Calu3 (cell line): ENCODE measurements around the gene GNLY. TPM values are rescaled to one million over a fixed set of nuclear protein-coding genes. Genes with fewer than 3 reads are reported as not detected.

Experiments
- BruUV-seq: library from RNA; stranded (reverse); fragments of 400-500 nt; replicated peaks from 2 replicates; lab custom pipeline; 2021; lab: Mats Ljungman, UMichigan
- CTCF ChIA-PET: fragments of 300-600 bp; sonication (Branson Sonifier 250); formaldehyde crosslinking; loops from one replicate; lab custom pipeline; 2022; ENCODE audit warnings: antibody characterized with exemption; lab: Charles Lee
- DNase-seq: peaks from one replicate; pipeline ENCODE4 v3.0.0; 2022
- H3K27ac Mint-ChIP-seq: one replicate; pipeline ENCODE4 v1.8.0; 2022; ENCODE audit warnings: mixed read lengths; ENCODE audit not compliant: unreplicated experiment
- H3K27me3 Mint-ChIP-seq: one replicate; pipeline ENCODE4 v1.8.0; 2022; ENCODE audit warnings: mixed read lengths; ENCODE audit not compliant: unreplicated experiment
- H3K36me3 Mint-ChIP-seq: one replicate; pipeline ENCODE4 v1.8.0; 2022; ENCODE audit warnings: mild to moderate bottlenecking, moderate library complexity, mixed read lengths; ENCODE audit not compliant: insufficient read depth, unreplicated experiment
- H3K4me1 Mint-ChIP-seq: one replicate; pipeline ENCODE4 v1.8.0; 2022; ENCODE audit warnings: mild to moderate bottlenecking, low read depth, mixed read lengths; ENCODE audit not compliant: unreplicated experiment
- H3K4me3 Mint-ChIP-seq: one replicate; pipeline ENCODE4 v1.8.0; 2022; ENCODE audit warnings: mild to moderate bottlenecking, low read depth, moderate library complexity, mixed read lengths; ENCODE audit not compliant: unreplicated experiment
- H3K9me3 Mint-ChIP-seq: one replicate; pipeline ENCODE4 v1.8.0; 2022; ENCODE audit warnings: low read depth, mixed read lengths; ENCODE audit not compliant: unreplicated experiment
- intact Hi-C: fragments of 100-400 bp; cut with micrococcal nuclease; formaldehyde crosslinking; loops from one replicate; pipeline ENCODE4 v1.10.0; 2022; ENCODE audit not compliant: unreplicated experiment
- total RNA-seq: library from RNA; stranded (reverse); gene quantifications from 2 replicates; pipeline ENCODE4 v1.2.3, GENCODE V29; 2022
- TF ChIP-seq, protein P1 (sequence below): fragments of 200-600 bp; IDR thresholded peaks from one replicate; pipeline ENCODE4 v1.8.0; 2022; ENCODE audit warnings: antibody characterized with exemption; ENCODE audit not compliant: unreplicated experiment

The GNLY gene
- total RNA-seq, 1 experiment from 2014 or later, result not detected

DNA sequence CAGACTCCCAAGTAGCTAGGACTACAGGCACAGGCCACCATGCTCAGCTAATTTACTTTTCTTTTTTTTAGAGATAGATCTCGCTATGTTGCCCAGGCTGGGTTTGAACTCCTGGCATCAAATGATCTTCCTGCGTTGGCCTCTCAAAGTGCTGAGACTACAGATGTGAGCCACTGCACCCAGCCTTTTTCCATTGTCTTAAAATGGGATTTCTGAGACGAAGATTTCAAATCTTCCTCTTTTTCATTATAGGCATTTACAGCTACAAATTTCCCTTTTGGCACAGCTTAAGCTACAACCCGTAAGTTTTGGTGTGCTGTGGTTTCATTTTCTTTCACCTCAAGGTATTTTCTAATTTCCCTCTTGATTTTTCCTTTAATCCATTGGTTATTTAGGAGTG lies 8.6 kb downstream of the GNLY start:
- Mint-ChIP-seq H3K4me1 (peaks cover 51% of the 10 kb centered on the region), H3K27ac (peak overlapping the region; percentile 72), H3K4me3 (no peak overlapping the region), H3K9me3 (peaks cover 3% of the 10 kb centered on the region), H3K36me3 (peaks cover 15% of the 10 kb centered on the region), H3K27me3 (peaks cover 10% of the 10 kb centered on the region)
- TF ChIP-seq, protein P1, sequence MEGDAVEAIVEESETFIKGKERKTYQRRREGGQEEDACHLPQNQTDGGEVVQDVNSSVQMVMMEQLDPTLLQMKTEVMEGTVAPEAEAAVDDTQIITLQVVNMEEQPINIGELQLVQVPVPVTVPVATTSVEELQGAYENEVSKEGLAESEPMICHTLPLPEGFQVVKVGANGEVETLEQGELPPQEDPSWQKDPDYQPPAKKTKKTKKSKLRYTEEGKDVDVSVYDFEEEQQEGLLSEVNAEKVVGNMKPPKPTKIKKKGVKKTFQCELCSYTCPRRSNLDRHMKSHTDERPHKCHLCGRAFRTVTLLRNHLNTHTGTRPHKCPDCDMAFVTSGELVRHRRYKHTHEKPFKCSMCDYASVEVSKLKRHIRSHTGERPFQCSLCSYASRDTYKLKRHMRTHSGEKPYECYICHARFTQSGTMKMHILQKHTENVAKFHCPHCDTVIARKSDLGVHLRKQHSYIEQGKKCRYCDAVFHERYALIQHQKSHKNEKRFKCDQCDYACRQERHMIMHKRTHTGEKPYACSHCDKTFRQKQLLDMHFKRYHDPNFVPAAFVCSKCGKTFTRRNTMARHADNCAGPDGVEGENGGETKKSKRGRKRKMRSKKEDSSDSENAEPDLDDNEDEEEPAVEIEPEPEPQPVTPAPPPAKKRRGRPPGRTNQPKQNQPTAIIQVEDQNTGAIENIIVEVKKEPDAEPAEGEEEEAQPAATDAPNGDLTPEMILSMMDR, result no peak
- no TSS peak for BruUV-seq
- intact Hi-C loops, result no loop called here
- CTCF ChIA-PET, result no interaction called here
- no peak for DNase-seq

DNA sequence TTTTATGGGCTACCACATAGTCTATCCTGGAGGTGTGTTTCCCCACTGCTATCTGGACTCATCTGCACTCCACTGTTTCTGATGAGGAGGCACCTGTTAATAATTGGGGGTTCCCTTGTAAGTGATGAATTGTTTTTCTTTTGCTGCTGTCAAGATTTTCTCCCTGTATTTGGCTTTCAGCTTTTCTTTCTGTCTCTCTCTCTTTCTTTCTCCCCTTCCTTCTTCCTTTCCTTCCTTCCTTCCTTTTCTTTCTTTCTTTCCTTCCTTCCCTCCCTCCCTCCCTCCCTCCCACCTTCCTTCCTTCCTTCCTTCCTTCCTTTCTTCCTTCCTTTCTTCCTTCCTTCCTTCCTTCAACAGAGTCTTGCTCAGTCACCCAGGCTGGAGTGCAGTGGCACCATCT lies 9.2 kb downstream of the GNLY start:
- intact Hi-C loops, result no loop called here
- TF ChIP-seq, protein P1, result no peak
- H3K36me3 Mint-ChIP-seq, result peaks cover 15% of the 10 kb centered on the region
- H3K9me3 Mint-ChIP-seq, result peaks cover 3% of the 10 kb centered on the region
- H3K4me3 Mint-ChIP-seq, result no peak overlapping the region
- H3K27ac Mint-ChIP-seq, result peak overlapping the region; percentile 72
- BruUV-seq, result no TSS peak
- CTCF ChIA-PET, result no interaction called here
- H3K4me1 Mint-ChIP-seq, result peaks cover 51% of the 10 kb centered on the region
- H3K27me3 Mint-ChIP-seq, result peaks cover 10% of the 10 kb centered on the region
- no peak for DNase-seq

DNA sequence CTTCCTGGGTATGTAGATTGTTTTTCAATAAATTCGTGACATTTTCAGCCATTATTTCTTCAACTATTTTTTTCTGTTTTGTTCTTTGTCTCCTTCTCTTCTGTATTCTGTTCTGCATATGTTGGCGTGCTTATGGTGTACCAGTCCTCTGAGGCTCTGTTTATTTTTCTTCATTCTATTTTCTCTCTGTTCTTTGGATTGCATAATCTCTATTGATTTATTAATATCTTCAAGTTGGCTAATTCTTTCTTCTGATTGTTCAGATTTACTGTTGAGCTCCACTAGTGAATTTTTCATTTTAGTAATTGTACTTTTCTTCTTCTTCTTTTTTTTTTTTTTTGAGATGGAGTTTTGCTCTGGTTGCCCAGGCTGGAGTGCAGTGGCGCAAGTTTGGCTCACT lies 9.9 kb downstream of the GNLY start:
- no peak for DNase-seq
- Mint-ChIP-seq H3K9me3 (peaks cover 3% of the 10 kb centered on the region), H3K4me3 (no peak overlapping the region), H3K27me3 (peaks cover 2% of the 10 kb centered on the region), H3K36me3 (peaks cover 15% of the 10 kb centered on the region), H3K27ac (peak overlapping the region; percentile 34), H3K4me1 (peaks cover 51% of the 10 kb centered on the region)
- no TSS peak for BruUV-seq
- TF ChIP-seq, protein P1, result no peak
- CTCF ChIA-PET, result no interaction called here
- intact Hi-C loops, result no loop called here

DNA sequence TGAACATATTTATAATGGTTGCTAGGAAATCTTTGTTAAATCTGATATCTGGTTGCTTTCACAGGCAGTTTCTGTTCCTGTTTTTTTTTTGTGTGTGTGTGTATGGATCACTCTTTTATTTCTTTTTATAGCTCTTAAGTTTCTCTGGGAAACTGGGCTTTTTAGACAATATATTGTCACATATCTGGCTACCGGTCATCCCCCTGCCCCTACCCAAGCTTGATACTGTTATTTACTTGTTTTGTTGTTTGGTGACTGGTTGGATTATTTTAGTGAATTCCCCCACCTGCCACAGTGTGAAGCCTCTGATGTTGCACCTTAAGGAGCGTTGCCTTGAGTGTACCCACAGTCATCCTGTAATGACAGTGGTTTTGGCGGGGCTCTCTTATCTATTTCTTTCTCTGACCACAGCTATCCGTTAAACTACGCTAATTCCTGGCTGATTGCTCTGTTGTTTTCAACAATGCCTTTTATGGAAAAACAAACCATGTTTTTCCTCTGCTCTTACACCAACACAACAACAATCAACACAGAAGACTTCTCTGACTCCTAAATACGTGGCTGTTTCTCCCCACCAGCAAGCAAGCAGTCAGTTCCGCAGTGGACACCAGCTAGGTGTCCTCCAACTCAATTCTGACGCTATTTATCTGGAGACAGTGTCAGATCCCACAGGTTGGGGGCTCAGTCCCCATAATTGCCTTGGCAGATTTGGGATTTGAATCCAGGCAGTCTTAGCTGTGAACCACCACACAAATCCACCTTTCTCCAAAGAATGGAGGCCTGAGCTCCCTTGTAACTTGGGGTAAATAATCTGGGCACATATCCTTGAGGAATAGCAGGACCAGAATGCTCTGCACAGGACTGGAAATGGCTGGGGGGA lies 10.9 kb downstream of the GNLY start:
- no TSS peak for BruUV-seq
- Mint-ChIP-seq H3K9me3 (peaks cover 3% of the 10 kb centered on the region), H3K4me3 (no peak overlapping the region), H3K36me3 (peaks cover 15% of the 10 kb centered on the region), H3K27me3 (no peaks in the 10 kb centered on the region), H3K4me1 (peaks cover 51% of the 10 kb centered on the region), H3K27ac (peak overlapping the region; percentile 79)
- TF ChIP-seq, protein P1, result no peak
- CTCF ChIA-PET, result interaction anchor here (1.5 kb wide), 1 partner anchor 67 kb away, joined by 4 read pairs; no protein-coding TSS in a partner anchor
- DNase-seq, result no peak
- intact Hi-C loops, result loop anchor here (5.0 kb wide), 1 partner anchor 58 kb away; no protein-coding TSS in a partner anchor
